Caco-2 (cell line): ENCODE data around the gene DDX21. TPM values are rescaled to one million over a fixed set of nuclear protein-coding genes. Genes with fewer than 3 reads are reported as not detected.
"Not testable (repeated sequence)": the region's sequence is repeated elsewhere in the genome, so short reads cannot be mapped to it uniquely, and the experiment has no call there.

Experiments used
- BruUV-seq: library from RNA; stranded (reverse); fragments of 400-500 nt; replicated peaks from 2 replicates; lab custom pipeline; 2021; lab: Mats Ljungman, UMichigan
- CTCF ChIA-PET: fragments of 300-600 bp; sonication (Branson Sonifier 250); formaldehyde crosslinking; loops from one replicate; lab custom pipeline; 2022; ENCODE audit warnings: antibody characterized with exemption; lab: Charles Lee
- POLR2A ChIA-PET: fragments of 300-600 bp; sonication (Branson Sonifier 250); formaldehyde crosslinking; loops from one replicate; lab custom pipeline; 2022; ENCODE audit warnings: antibody characterized with exemption; lab: Charles Lee
- DNase-seq, 2 experiments: peaks; one replicate each; pipeline versions ENCODE4 v3.0.0 to v3.0.0-alpha.2; 2020 to 2022
- H3K27me3 ChIP-seq: replicated peaks from 2 replicates; pipeline ENCODE4 v1.6.0; 2011; ENCODE audit warnings: low read length; ENCODE audit not compliant: control insufficient read depth, insufficient read depth
- H3K36me3 ChIP-seq: 2 replicates; pipeline ENCODE4 v1.5.1; 2011; ENCODE audit warnings: low read length; ENCODE audit not compliant: control insufficient read depth, insufficient read depth
- H3K4me1 ChIP-seq: fragments of 250-450 bp; sonication (Bioruptor Pico); 2 replicates; pipeline ENCODE4 v1.5.1; 2020; ENCODE audit warnings: mild to moderate bottlenecking
- H3K4me3 ChIP-seq: 2 replicates; pipeline ENCODE4 v1.5.1; 2011; ENCODE audit warnings: low read depth, mild to moderate bottlenecking, control low read depth, low read length
- H3K9me3 ChIP-seq: fragments of 250-450 bp; sonication (Bioruptor Pico); 2 replicates; pipeline ENCODE4 v1.5.1; 2020; ENCODE audit warnings: mild to moderate bottlenecking, moderate library complexity
- H3K27ac Mint-ChIP-seq: one replicate; pipeline ENCODE4 v1.8.0; 2022; ENCODE audit warnings: mixed read lengths; ENCODE audit not compliant: unreplicated experiment
- H3K27me3 Mint-ChIP-seq: one replicate; pipeline ENCODE4 v1.8.0; 2022; ENCODE audit warnings: mixed read lengths; ENCODE audit not compliant: insufficient read depth, unreplicated experiment
- H3K36me3 Mint-ChIP-seq: one replicate; pipeline ENCODE4 v1.8.0; 2022; ENCODE audit warnings: mild to moderate bottlenecking, mixed read lengths; ENCODE audit not compliant: insufficient read depth, unreplicated experiment
- H3K4me1 Mint-ChIP-seq: one replicate; pipeline ENCODE4 v1.8.0; 2022; ENCODE audit warnings: low read depth, mixed read lengths; ENCODE audit not compliant: unreplicated experiment
- H3K4me3 Mint-ChIP-seq: one replicate; pipeline ENCODE4 v1.8.0; 2022; ENCODE audit warnings: mild to moderate bottlenecking, moderate library complexity, mixed read lengths; ENCODE audit not compliant: unreplicated experiment
- H3K9me3 Mint-ChIP-seq: one replicate; pipeline ENCODE4 v1.8.0; 2022; ENCODE audit warnings: mixed read lengths; ENCODE audit not compliant: unreplicated experiment
- intact Hi-C: fragments of 100-400 bp; cut with micrococcal nuclease; formaldehyde crosslinking; loops from one replicate; pipeline ENCODE4 v1.10.0; 2022; ENCODE audit not compliant: unreplicated experiment
- total RNA-seq: library from RNA; stranded (reverse); gene quantifications from 2 replicates; pipeline ENCODE4 v1.2.3, GENCODE V29; 2022
- TF ChIP-seq, protein P1 (sequence below), 2 experiments: fragments of 200-600 bp in 1 of 2; IDR thresholded peaks; 1 replicate in 1 of 2; 2 replicates in 1 of 2; pipeline versions ENCODE4 v1.5.1 to v1.8.0; 2011 to 2022; ENCODE audit warnings: antibody characterized with exemption in 1 of 2, control low read depth in 1 of 2, inconsistent platforms in 1 of 2, low read depth in 1 of 2, low read length in 1 of 2, mild to moderate bottlenecking in 1 of 2, moderate library complexity in 1 of 2; ENCODE audit not compliant: insufficient read depth in 1 of 2, severe bottlenecking in 1 of 2, unreplicated experiment in 1 of 2

The DDX21 gene
- total RNA-seq, 1 experiment from 2014 or later = 239 TPM

DNA sequence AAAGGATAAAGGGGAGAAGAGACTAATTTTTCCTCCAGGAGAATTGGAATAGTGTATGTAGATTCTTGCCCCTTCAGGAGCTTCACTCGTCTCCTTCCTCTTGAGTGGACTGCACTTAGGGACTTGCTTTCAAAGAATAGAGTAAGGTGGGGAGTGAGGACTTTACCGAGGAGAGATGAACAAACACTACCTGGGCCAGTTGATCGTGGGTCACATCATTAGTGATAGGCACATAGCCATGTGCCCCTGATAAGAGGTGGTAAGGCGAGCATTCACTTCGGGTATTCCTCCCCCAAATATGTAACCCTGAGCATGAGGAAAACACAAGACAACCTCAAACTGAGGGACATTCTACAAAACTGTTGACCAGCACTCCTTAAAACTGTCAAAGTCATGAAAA, 18.0 kb downstream of the DDX21 start:
- Mint-ChIP-seq H3K36me3 (peaks cover 100% of the 10 kb centered on the region), H3K27me3 (no peaks in the 10 kb centered on the region), H3K4me1 (peaks cover 6% of the 10 kb centered on the region), H3K4me3 (no peak overlapping the region), H3K27ac (no peak overlapping the region), H3K9me3 (no peaks in the 10 kb centered on the region)
- TF ChIP-seq, protein P1, sequence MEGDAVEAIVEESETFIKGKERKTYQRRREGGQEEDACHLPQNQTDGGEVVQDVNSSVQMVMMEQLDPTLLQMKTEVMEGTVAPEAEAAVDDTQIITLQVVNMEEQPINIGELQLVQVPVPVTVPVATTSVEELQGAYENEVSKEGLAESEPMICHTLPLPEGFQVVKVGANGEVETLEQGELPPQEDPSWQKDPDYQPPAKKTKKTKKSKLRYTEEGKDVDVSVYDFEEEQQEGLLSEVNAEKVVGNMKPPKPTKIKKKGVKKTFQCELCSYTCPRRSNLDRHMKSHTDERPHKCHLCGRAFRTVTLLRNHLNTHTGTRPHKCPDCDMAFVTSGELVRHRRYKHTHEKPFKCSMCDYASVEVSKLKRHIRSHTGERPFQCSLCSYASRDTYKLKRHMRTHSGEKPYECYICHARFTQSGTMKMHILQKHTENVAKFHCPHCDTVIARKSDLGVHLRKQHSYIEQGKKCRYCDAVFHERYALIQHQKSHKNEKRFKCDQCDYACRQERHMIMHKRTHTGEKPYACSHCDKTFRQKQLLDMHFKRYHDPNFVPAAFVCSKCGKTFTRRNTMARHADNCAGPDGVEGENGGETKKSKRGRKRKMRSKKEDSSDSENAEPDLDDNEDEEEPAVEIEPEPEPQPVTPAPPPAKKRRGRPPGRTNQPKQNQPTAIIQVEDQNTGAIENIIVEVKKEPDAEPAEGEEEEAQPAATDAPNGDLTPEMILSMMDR (IDR thresholded peaks at IDR 0.05; ENCODE audit: insufficient read depth in 1 of 2, low read depth in 1 of 2, low read length in 1 of 2, severe bottlenecking in 1 of 2, unreplicated experiment in 1 of 2) = no peak
- DNase-seq = no peak
- Histone ChIP-seq H3K27me3 (no peaks in the 10 kb centered on the region), H3K4me1 (no peaks in the 10 kb centered on the region), H3K9me3 (no peaks in the 10 kb centered on the region), H3K4me3 (no peak overlapping the region), H3K36me3 (peaks cover 23% of the 10 kb centered on the region)
- intact Hi-C loops = no loop called here
- no TSS peak for BruUV-seq
- ChIA-PET CTCF (no interaction called here), POLR2A (no interaction called here)

DNA sequence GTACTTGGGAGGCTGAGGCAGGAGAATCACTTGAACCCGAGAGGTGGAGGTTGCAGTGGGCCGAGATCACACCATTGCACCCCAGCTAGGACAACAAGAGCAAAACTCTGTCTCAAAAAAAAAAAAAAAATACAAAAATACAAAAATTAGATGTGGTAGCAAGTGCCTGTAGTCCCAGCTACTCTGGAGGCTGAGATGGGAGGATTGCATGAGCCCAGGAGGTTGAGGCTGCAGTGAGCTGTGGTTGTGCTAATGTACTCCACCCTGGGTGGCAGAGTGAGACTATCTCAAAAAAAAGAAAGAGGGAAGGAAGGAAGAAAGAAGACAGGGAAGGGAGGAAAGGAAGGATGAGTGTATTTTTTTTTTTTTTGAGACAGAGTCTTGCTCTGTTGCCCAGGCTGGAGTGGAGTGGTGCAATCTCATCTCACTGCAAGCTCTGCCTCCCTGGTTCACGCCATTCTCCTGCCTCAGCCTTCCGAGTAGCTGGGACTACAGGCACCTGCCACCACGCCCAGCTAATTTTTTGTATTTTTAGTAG, 20.0 kb downstream of the DDX21 start:
- H3K4me1 ChIP-seq, H3K4me3 Mint-ChIP-seq, POLR2A ChIA-PET, DNase-seq, H3K4me1 Mint-ChIP-seq, H3K27me3 Mint-ChIP-seq, H3K9me3 Mint-ChIP-seq, H3K4me3 ChIP-seq, CTCF ChIA-PET, BruUV-seq, H3K27me3 ChIP-seq, H3K9me3 ChIP-seq, intact Hi-C loops: not testable (repeated sequence)
- H3K27ac Mint-ChIP-seq = peak overlapping the region; percentile 24
- peaks cover 16% of the 10 kb centered on the region for H3K36me3 ChIP-seq
- peaks cover 100% of the 10 kb centered on the region for H3K36me3 Mint-ChIP-seq

DNA sequence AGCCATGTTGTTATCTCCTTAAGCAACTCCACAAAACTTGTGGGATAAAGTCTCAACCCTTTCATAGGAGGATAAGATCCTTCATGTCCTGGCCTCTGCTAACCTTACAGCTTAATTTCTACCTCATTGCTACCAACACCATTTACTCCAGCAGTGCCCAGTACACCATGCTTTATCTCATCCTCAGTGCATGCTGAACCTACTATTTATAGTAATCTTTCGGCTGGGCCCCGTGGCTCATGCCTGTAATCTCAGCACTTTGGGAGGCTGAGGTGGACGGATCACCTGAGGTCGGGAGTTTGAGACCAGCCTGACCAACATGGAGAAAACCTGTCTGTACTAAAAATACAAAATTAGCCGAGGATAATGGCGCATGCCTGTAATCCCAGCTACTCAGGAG, 23.8 kb downstream of the DDX21 start:
- intact Hi-C loops, H3K9me3 Mint-ChIP-seq, CTCF ChIA-PET, H3K9me3 ChIP-seq, H3K27me3 Mint-ChIP-seq, DNase-seq, BruUV-seq, H3K27me3 ChIP-seq, H3K27ac Mint-ChIP-seq, H3K36me3 ChIP-seq, H3K4me1 ChIP-seq, H3K4me3 ChIP-seq, POLR2A ChIA-PET, H3K4me3 Mint-ChIP-seq: not testable (repeated sequence)
- peaks cover 99% of the 10 kb centered on the region for H3K36me3 Mint-ChIP-seq
- H3K4me1 Mint-ChIP-seq = peaks cover 19% of the 10 kb centered on the region

DNA sequence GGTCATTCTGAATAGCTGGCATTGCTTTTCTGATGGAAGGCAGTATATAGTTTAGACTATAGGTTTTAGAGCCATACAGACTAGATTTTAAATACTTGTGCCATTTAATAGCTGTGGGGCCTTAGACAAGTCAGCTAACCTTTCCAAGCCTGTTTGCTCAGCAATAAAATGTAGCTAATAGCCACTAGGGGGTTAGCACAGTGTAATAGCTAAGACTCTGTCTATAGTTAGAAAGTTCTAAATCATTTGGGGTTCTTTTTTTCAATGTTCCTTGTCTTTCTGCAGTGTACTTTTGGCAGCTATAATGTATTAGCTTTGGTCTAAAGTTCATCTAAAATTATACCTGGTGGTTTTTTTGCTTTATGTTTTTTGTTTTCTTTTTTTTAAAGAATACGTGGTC, 25.1 kb downstream of the DDX21 start:
- intact Hi-C loops = loop anchor here (1.0 kb wide), 1 partner anchor 112 kb away; no protein-coding TSS in a partner anchor
- TF ChIP-seq, protein P1 (IDR thresholded peaks at IDR 0.05; ENCODE audit: insufficient read depth in 1 of 2, low read depth in 1 of 2, low read length in 1 of 2, severe bottlenecking in 1 of 2, unreplicated experiment in 1 of 2) = peak; percentile 69 to 70

More for the DNA sequence above, 25.1 kb downstream of the DDX21 start:
- H3K36me3 ChIP-seq = peaks cover 8% of the 10 kb centered on the region
- H3K9me3 Mint-ChIP-seq = no peaks in the 10 kb centered on the region
- H3K4me3 Mint-ChIP-seq = no peak overlapping the region
- H3K27ac Mint-ChIP-seq = peak overlapping the region; percentile 36
- ChIA-PET POLR2A (interaction anchor here (0.6 to 1.1 kb wide), 2 partner anchors 25 to 141 kb away, joined by 3 to 5 read pairs; partner anchors contain the start of gene DDX21), CTCF (interaction anchor here (0.5 to 1.7 kb wide), 13 partner anchors 8 to 427 kb away, joined by 3 to 10 read pairs (median 4); partner anchors contain the start of gene DDX21)
- H3K36me3 Mint-ChIP-seq = peaks cover 98% of the 10 kb centered on the region
- H3K4me3 ChIP-seq = no peak overlapping the region
- no peaks in the 10 kb centered on the region for H3K27me3 ChIP-seq
- H3K4me1 ChIP-seq = peaks cover 7% of the 10 kb centered on the region; the same call in 1 of the 2 replicates
- no peaks in the 10 kb centered on the region for H3K27me3 Mint-ChIP-seq
- no TSS peak for BruUV-seq
- H3K4me1 Mint-ChIP-seq = peaks cover 15% of the 10 kb centered on the region
- peak in 1 of 2 experiments; percentile 43 for DNase-seq
- H3K9me3 ChIP-seq = no peaks in the 10 kb centered on the region
